H1 (cell line): ENCODE measurements around the gene UBAP1L. TPM values are rescaled to one million over a fixed set of nuclear protein-coding genes. Genes with fewer than 3 reads are reported as not detected.

Experiments used
- CTCF ChIA-PET: fragments of 300-600 bp; sonication (Branson Sonifier 250); formaldehyde crosslinking; loops from one replicate; lab custom pipeline; 2021; ENCODE audit not compliant: partially characterized antibody; lab: Charles Lee
- POLR2A ChIA-PET: fragments of 300-600 bp; sonication (Branson Sonifier 250); formaldehyde crosslinking; loops from one replicate; lab custom pipeline; 2021; ENCODE audit warnings: inconsistent platforms; ENCODE audit not compliant: partially characterized antibody; lab: Charles Lee
- DNase-seq, 2 experiments: peaks; one replicate each; pipeline versions ENCODE4 v3.0.0 to v3.0.0-alpha.2; 2010 to 2022; ENCODE audit warnings: low spot score in 2 of 2, low read depth in 1 of 2, mixed read lengths in 1 of 2
- FAIRE-seq: peaks from 2 replicates; lab custom pipeline; 2011; peaks lifted over from hg19 to GRCh38; lab: Jason Lieb, UNC
- H2AFZ ChIP-seq: 2 replicates; pipeline ENCODE4 v1.8.1; 2012; ENCODE audit warnings: low read length, inconsistent platforms
- H2AK5ac ChIP-seq: 2 replicates; pipeline ENCODE4 v1.6.1; 2013; ENCODE audit warnings: low read depth, low read length
- H2BK120ac ChIP-seq: replicated peaks from 2 replicates; pipeline ENCODE3; 2013; ENCODE audit warnings: low read depth, low read length, inconsistent platforms
- H2BK12ac ChIP-seq: 2 replicates; pipeline ENCODE4 v1.6.1; 2013; ENCODE audit warnings: low read depth, low read length
- H2BK15ac ChIP-seq: 2 replicates; pipeline ENCODE4 v1.6.1; 2013; ENCODE audit warnings: low read length
- H2BK20ac ChIP-seq: 2 replicates; pipeline ENCODE4 v1.6.1; 2013; ENCODE audit warnings: low read length
- H2BK5ac ChIP-seq: 2 replicates; pipeline ENCODE4 v1.6.1; 2013; ENCODE audit warnings: low read depth, low read length
- H3K14ac ChIP-seq: 2 replicates; pipeline ENCODE4 v1.6.1; 2013; ENCODE audit warnings: inconsistent platforms; ENCODE audit not compliant: insufficient read length
- H3K18ac ChIP-seq: 2 replicates; pipeline ENCODE4 v1.6.1; 2013; ENCODE audit warnings: low read length; ENCODE audit errors: extremely low read depth
- H3K23ac ChIP-seq: 2 replicates; pipeline ENCODE4 v1.6.1; 2013; ENCODE audit warnings: inconsistent platforms; ENCODE audit not compliant: insufficient read length
- H3K23me2 ChIP-seq: 2 replicates; pipeline ENCODE4 v1.6.1; 2013; ENCODE audit warnings: low read depth, low read length
- H3K27ac ChIP-seq: 2 replicates; pipeline ENCODE4 v1.6.1; 2011; ENCODE audit warnings: low read depth, low read length, inconsistent platforms
- H3K27me3 ChIP-seq, 4 experiments: replicated peaks in 1 of 4; 1 replicate in 1 of 4; 2 replicates in 3 of 4; pipeline versions ENCODE4 v1.6.1 to v1.8.1; 2011 to 2013; ENCODE audit warnings: low read length in 3 of 4, mild to moderate bottlenecking in 3 of 4, inconsistent platforms in 2 of 4, mixed read lengths in 2 of 4, moderate library complexity in 1 of 4; ENCODE audit not compliant: control insufficient read depth in 3 of 4, insufficient read depth in 3 of 4; ENCODE audit errors: extremely low read depth in 1 of 4
- H3K36me3 ChIP-seq, 4 experiments: 2 replicates each; pipeline versions ENCODE4 v1.6.1 to v1.8.1; 2011 to 2013; ENCODE audit warnings: mild to moderate bottlenecking in 4 of 4, low read length in 3 of 4, moderate library complexity in 2 of 4, control low read depth in 1 of 4, inconsistent platforms in 1 of 4; ENCODE audit not compliant: insufficient read depth in 4 of 4, control insufficient read depth in 2 of 4
- H3K4ac ChIP-seq: replicated peaks from 2 replicates; pipeline ENCODE3; 2013; ENCODE audit warnings: low read length, low read depth, mixed read lengths, inconsistent platforms; ENCODE audit not compliant: insufficient read length
- H3K4me1 ChIP-seq, 4 experiments: replicated peaks in 1 of 4; 1 replicate in 1 of 4; 2 replicates in 3 of 4; pipeline versions ENCODE4 v1.6.1 to v1.8.1; 2011 to 2013; ENCODE audit warnings: low read length in 3 of 4, inconsistent platforms in 2 of 4, mixed read lengths in 1 of 4; ENCODE audit not compliant: insufficient read depth in 4 of 4, control insufficient read depth in 3 of 4
- H3K4me2 ChIP-seq, 2 experiments: 2 replicates each; pipeline versions ENCODE4 v1.6.1 to v1.8.1; 2011 to 2013; ENCODE audit warnings: low read depth in 2 of 2, low read length in 2 of 2, control low read depth in 1 of 2, inconsistent platforms in 1 of 2, mild to moderate bottlenecking in 1 of 2; ENCODE audit not compliant: insufficient read depth in 1 of 2
- H3K4me3 ChIP-seq, 4 experiments: fragments of 200-600, 300-600 bp in 1 of 4; sonication (generic), shearing (Covaris generic), sonication (Bioruptor Twin) in 1 of 4; 2 replicates each; pipeline versions ENCODE4 v1.5.1 to v1.8.1; 2011 to 2016; ENCODE audit warnings: low read length in 4 of 4, low read depth in 3 of 4, control low read depth in 2 of 4, inconsistent platforms in 2 of 4, mild to moderate bottlenecking in 2 of 4, mixed read lengths in 1 of 4, moderate library complexity in 1 of 4; ENCODE audit not compliant: insufficient read depth in 2 of 4; ENCODE audit errors: extremely low read depth in 1 of 4
- H3K56ac ChIP-seq: replicated peaks from 2 replicates; pipeline ENCODE3; 2013; ENCODE audit warnings: low read depth, mild to moderate bottlenecking, mixed read lengths, low read length, inconsistent platforms; ENCODE audit not compliant: insufficient read length
- H3K79me1 ChIP-seq: 2 replicates; pipeline ENCODE4 v1.6.1; 2013; ENCODE audit warnings: low read depth, low read length, control low read depth
- H3K79me2 ChIP-seq, 2 experiments: 2 replicates each; pipeline versions ENCODE4 v1.6.1 to v1.8.1; 2012 to 2013; ENCODE audit warnings: low read length in 2 of 2, mild to moderate bottlenecking in 2 of 2, inconsistent platforms in 1 of 2; ENCODE audit not compliant: insufficient read depth in 2 of 2, control insufficient read depth in 1 of 2
- H3K9ac ChIP-seq, 4 experiments: replicated peaks in 1 of 4; 1 replicate in 1 of 4; 2 replicates in 3 of 4; pipeline versions ENCODE4 v1.6.1 to v1.8.1; 2011 to 2013; ENCODE audit warnings: low read depth in 3 of 4, low read length in 3 of 4, control low read depth in 2 of 4, mild to moderate bottlenecking in 2 of 4, moderate library complexity in 2 of 4, inconsistent platforms in 1 of 4; ENCODE audit errors: extremely low read depth in 1 of 4
- H3K9me3 ChIP-seq, 2 experiments: 2 replicates each; pipeline versions ENCODE4 v1.6.1 to v1.8.1; 2012 to 2013; ENCODE audit warnings: mild to moderate bottlenecking in 2 of 2, moderate library complexity in 2 of 2, control low read depth in 1 of 2, inconsistent platforms in 1 of 2, low read depth in 1 of 2, low read length in 1 of 2, mixed read lengths in 1 of 2; ENCODE audit not compliant: insufficient read depth in 2 of 2
- H4K20me1 ChIP-seq, 2 experiments: replicated peaks in 1 of 2; 2 replicates each; pipeline versions ENCODE3 to v1.8.1; 2011 to 2013; ENCODE audit warnings: inconsistent platforms in 2 of 2, low read length in 2 of 2, mild to moderate bottlenecking in 1 of 2; ENCODE audit not compliant: insufficient read depth in 2 of 2, control insufficient read depth in 1 of 2
- H4K5ac ChIP-seq: 2 replicates; pipeline ENCODE4 v1.6.1; 2013; ENCODE audit warnings: low read length, low read depth, mixed read lengths, inconsistent platforms; ENCODE audit not compliant: insufficient read length
- H4K8ac ChIP-seq: 2 replicates; pipeline ENCODE4 v1.8.0; 2013; ENCODE audit warnings: mild to moderate bottlenecking, moderate library complexity, low read length, inconsistent platforms; ENCODE audit not compliant: insufficient read depth; ENCODE audit errors: extremely low read depth
- H4K91ac ChIP-seq: replicated peaks from 2 replicates; pipeline ENCODE3; 2013; ENCODE audit warnings: low read length, mixed read lengths, inconsistent platforms; ENCODE audit not compliant: insufficient read length
- CEBPB ChIP-seq: IDR thresholded peaks from 2 replicates; pipeline ENCODE4 v1.6.1; 2012; ENCODE audit warnings: low read depth, low read length
- GABPA ChIP-seq: IDR thresholded peaks from 2 replicates; pipeline ENCODE4 v1.6.1; 2011; ENCODE audit warnings: mild to moderate bottlenecking, low read length, moderate library complexity, borderline replicate concordance; ENCODE audit not compliant: insufficient read depth
- NRF1 ChIP-seq: IDR thresholded peaks from 2 replicates; pipeline ENCODE4 v1.6.1; 2011; ENCODE audit warnings: mild to moderate bottlenecking, low read depth, low read length, improper control_type of control experiment
- POLR2A ChIP-seq, 2 experiments: IDR thresholded peaks; 1 replicate in 1 of 2; 2 replicates in 1 of 2; pipeline ENCODE4 v1.6.1; 2011; ENCODE audit warnings: low read depth in 2 of 2, low read length in 2 of 2, mild to moderate bottlenecking in 2 of 2; ENCODE audit errors: control extremely low read depth in 1 of 2
- TBP ChIP-seq: IDR thresholded peaks from 2 replicates; pipeline ENCODE4 v1.6.1; 2011; ENCODE audit warnings: low read depth, low read length, improper control_type of control experiment
- WGBS, 2 experiments: shearing (Covaris generic) in 1 of 2; methylation state at CpG; one replicate each; pipeline versions ENCODE4 v1.1.6 to v1.1.7; 2013 to 2015; ENCODE audit warnings: low lambda C conversion rate in 2 of 2, mixed read lengths in 2 of 2, inconsistent platforms in 1 of 2, low coverage in 1 of 2, missing lambda C conversion rate in 1 of 2; ENCODE audit not compliant: insufficient replicate concordance in 2 of 2, insufficient coverage in 1 of 2, insufficient read length in 1 of 2; ENCODE audit errors: extremely low coverage in 1 of 2, missing lambda C conversion rate in 1 of 2; 5-methylcytosine and 5-hydroxymethylcytosine counted together
- polyA plus RNA-seq, 7 experiments: library from polyadenylated mRNA; depleted of rRNA in 3 of 7; stranded (reverse) in 5 of 7; unstranded in 2 of 7; fragments of >200 nt in 5 of 7; fragments of 200-250 nt in 2 of 7; gene quantifications; 1 replicate in 5 of 7; 2 replicates in 1 of 7; 4 replicates in 1 of 7; pipeline versions ENCODE4 v1.2.1 to v1.2.3, GENCODE V29; 2011 to 2013; ENCODE audit warnings: missing spikeins in 2 of 7, mixed read lengths in 2 of 7
- total RNA-seq: library from RNA; stranded (reverse); fragmentation: NEBNext Ultra II Directional; extraction: Animal tissue kit (Norgen Biotek cat#: 25700); gene quantifications from 2 replicates; pipeline ENCODE4 v1.2.1, GENCODE V29; 2021

The UBAP1L gene
- total and polyA plus RNA-seq, 2 of the 8 experiments (the other 6 are each of a cell fraction or from before 2014, with no cell fraction given) = 0.67 to 1.7 TPM

GRCh38 chr15:65055201-65055870, 59.7 kb downstream of the UBAP1L start:
- H2BK20ac ChIP-seq = no peak overlapping the region
- TF ChIP-seq GABPA (no peak), POLR2A (IDR thresholded peaks at IDR 0.05; ENCODE audit: control extremely low read depth in 1 of 2, low read depth in 2 of 2, low read length in 2 of 2) (no peak), CEBPB (no peak), NRF1 (no peak), TBP (no peak)

More at GRCh38 chr15:65055201-65055870, 59.7 kb downstream of the UBAP1L start:
- no peaks in the 10 kb centered on the region for H4K20me1 ChIP-seq
- H3K4me2 ChIP-seq = no peak overlapping the region
- H4K5ac ChIP-seq = no peak overlapping the region
- no peak overlapping the region for H4K8ac ChIP-seq
- no peak for FAIRE-seq
- no peak overlapping the region for H3K56ac ChIP-seq
- no peak overlapping the region; the same call in 1 of the 2 replicates for H3K27ac ChIP-seq
- 89% methylated on average over 6 of the region's 6 CpGs; no CpG with 5 or more reads in 1 of the 2 experiments for WGBS, 2 experiments
- H3K79me1 ChIP-seq = no peaks in the 10 kb centered on the region
- H3K14ac ChIP-seq = no peak overlapping the region
- no peaks in the 10 kb centered on the region; a peak in 1 of 8 replicates for H3K36me3 ChIP-seq
- H3K23me2 ChIP-seq = no peaks in the 10 kb centered on the region
- no peak overlapping the region for H2AFZ ChIP-seq
- H3K4me1 ChIP-seq = no peaks in the 10 kb centered on the region
- ChIA-PET CTCF (interaction anchor here (0.9 to 33.2 kb wide), 10 partner anchors 12 to 216 kb away, joined by 3 to 1213 read pairs (median 28); partner anchors contain the start of genes KBTBD13, RASL12 and SLC51B), POLR2A (interaction anchor here (1.0 to 1.7 kb wide), 8 partner anchors 8 to 66 kb away, joined by 3 to 5 read pairs (median 4); no protein-coding TSS in a partner anchor)
- H3K4me3 ChIP-seq = no peak overlapping the region
- no peak overlapping the region for H3K23ac ChIP-seq
- H3K79me2 ChIP-seq = no peaks in the 10 kb centered on the region
- no peak overlapping the region for H4K91ac ChIP-seq
- H2BK15ac ChIP-seq = no peak overlapping the region
- H3K9ac ChIP-seq = no peak overlapping the region
- 0 out of 2 replicates have a peak overlapping the region, but pooled peaks have one; percentile 60 for H2BK5ac ChIP-seq
- no peak overlapping the region for H3K18ac ChIP-seq
- no peak overlapping the region for H3K4ac ChIP-seq
- H3K9me3 ChIP-seq = no peaks in the 10 kb centered on the region
- no peak overlapping the region for H2BK120ac ChIP-seq
- DNase-seq = no peak
- no peaks in the 10 kb centered on the region; a peak in 1 of 7 replicates for H3K27me3 ChIP-seq
- no peak overlapping the region for H2BK12ac ChIP-seq
- H2AK5ac ChIP-seq = no peak overlapping the region
